GM19023 (cell line): ENCODE results near the gene ATAD3C.

Source experiments
- ATAC-seq: cut with Tn5 transposase; IDR thresholded peaks from one replicate; pipeline ENCODE4 v1.9.1; 2021; ENCODE audit warnings: mild to moderate bottlenecking, moderate library complexity; ENCODE audit not compliant: unreplicated experiment

ATAD3C gene

DNA sequence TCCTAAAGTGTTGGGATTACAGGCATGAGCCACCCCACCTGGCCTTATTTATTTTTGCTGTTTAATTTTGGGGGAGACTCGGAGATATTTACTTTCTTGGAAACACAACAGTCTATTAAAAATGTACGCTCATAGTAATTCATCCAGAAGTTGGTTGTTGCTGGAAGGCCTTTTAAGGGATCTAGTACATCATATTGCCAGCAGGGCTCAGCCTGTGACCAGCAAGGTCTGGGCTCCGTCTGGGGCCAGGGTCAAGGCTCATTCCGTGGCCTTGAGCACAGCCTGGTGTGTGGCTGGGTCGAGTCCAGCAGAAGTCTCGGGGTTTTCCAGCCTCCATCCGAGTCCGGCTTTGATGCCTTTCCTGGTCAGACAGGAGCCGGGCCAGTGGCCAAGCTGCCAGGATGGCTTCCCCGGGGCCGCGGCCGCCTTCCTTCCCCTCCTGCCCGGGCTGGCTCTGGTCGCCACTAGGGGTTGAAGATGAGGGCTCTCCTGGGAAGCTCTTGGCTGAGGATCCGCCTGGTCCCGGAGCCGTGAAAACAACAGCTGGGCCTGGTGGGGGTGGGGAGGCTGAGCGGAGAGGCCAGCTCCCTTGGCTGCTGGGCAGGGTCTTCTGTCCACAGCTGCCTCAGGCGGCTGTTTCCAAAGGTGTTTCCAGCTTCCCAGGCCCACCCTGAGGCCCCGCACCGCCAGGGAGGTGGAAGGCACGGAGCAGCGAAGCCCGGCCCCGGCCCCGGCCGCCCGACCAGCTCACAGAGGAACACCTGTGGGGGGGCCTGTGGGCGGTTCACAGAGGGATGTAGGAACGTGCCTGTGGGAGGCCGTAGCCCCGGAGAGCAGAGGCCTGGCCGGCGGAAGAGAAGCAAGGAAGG, 19.1 kb upstream of the ATAD3C start:
- ATAC-seq: no peak

DNA sequence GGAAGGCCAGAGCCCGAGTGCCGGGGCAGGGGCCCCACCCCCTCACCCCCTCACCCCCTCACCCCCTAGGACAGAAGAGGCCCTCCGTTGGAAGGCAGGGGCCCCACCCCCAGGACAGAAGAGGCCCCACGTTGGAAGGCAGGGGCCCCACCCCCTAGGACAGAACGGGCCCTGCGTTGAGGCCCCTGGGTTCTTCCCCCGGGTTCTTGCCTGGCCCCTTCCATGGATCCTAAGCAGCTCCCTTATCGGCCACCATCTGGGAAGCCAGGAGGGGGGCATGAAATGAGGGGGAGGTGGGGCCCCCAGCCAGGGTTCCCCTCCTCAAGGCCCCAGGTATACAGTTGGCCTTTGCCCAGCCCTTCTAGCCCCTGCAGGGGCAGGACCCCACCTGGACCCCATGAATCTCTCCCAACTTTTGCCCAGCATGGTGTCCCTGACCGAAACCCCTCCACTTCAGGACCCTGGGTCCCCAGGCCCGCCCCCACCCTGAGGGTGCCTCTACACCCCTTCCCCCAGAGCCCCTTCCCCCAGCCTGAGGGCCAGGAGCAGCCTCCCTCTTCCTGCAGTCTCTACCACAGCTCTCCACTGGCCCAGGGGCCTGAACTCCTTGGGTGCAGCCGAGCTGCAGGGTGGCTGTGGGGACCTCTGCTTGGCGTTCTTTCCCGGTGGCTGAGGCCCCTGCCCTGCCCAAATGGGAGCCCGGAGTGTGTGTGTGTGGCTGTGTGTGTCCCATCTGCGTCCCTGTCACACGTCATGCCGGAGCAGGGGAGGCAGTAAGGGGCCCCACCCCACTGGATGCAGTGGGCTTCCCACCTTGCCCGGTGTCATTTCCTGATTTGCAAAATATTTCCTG, 18.3 kb upstream of the ATAD3C start:
- ATAC-seq: no peak

DNA sequence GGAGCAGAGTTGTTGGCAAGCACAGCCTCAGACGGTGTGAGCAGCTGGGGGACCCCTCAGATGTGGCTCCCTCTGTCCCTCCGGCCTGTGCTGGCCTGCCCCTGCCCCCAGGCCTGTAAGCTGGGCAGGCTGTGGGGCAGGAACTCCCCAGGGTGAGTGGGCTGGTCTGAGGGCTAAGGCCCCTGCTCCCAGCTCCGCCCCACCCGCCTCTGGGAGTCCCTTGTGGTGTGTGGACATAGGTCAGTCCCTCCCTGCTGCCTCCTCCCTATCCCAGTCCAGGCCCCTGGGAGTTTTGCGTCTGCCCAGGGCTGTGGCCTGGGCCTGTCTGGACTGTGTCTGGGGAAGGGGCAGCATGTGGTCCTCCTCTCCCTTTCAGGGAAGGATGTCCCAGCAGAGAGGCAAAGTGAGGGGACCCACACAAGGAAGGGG, 17.6 kb upstream of the ATAD3C start:
- ATAC-seq: no peak

DNA sequence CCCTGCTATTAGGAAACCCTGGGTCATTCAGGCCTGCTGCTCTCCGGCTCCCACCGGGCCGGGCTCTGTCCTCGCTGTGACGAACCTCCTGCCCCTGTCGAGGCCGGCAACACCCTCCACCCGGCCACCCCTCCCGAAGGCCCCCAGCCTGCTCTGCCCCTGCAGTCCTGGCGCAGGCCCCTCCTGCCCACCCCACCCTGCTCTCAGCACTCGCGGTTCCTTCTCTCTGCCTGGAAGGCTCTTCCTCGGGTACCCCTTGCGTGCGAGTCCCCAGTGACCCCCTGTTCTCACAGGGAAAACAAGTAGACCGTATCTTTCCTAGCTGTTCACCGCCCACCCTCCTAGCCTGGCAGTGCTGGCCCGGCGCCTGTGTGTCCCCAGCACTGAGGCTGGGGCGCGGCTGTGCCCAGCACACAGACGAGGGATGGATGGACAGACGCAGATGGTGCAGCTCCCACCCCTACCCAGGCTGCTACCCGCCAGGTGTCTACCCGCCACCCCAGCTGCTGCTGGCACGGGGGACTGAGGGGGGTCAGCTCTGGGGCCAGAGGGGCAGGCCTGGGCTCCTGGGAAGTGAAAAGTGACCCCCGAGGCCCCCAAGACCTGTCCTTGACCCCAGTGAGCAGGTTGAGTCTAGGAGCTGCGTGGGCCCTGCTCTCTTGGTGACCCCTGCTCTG, 17.1 kb upstream of the ATAD3C start:
- no peak for ATAC-seq

DNA sequence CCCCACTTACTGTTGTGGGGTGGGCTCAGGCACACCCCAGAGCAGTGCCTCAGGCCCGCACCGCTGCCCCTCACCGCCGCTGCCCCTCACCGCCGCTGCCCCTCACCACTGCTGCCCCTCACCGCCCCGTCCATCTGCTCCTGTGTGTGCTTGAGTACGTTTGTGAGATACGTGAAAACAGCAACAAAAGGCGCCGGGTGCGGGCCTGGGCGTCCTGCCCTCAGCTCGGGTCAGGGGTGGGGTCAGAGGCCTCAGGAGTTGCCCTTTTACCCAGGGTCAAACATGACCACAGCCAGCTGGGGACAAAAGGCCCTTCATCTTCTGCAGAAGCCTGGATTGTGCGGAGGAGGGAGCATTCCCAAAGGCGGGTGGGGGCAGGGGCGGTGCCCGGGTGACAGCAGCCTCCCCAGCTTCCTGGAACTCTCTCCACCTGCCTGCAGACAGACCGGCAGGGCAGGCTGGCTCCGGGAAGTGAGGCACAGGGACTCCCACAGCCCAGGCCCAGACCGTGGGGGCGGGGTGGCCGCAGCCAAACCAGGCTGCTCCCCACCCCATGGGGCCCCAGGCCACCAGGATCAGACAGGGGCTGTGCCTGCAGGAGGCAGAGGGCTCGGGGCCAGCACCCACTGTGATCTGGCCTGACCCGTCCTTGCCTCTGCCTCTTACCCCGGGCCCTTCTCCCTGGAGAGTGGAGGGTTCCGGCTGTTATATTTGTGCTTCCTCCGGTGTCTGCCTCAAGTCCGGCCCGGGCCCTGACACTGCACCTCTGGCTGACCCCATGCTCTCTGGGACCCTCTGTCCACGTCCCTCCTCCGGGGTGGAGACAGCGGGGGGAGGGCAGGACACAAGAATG, 16.3 kb upstream of the ATAD3C start:
- no peak for ATAC-seq

DNA sequence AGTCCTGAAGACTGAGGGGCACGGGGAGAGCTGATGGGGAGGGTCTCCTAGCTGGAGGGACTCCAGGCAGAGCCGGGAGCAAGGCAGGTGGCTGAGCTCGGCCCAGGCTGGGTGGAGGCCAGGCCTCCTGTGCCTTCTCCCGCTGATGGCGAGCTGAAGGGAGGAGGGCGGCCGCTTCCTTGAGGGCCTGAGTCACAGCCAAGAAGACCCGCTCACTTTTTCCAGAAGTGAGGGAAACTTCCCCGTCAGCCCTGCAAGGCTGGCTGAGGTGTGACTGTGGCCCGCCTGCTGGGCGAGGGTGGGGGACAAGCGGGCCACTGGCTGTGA, 15.7 kb upstream of the ATAD3C start:
- no peak for ATAC-seq

DNA sequence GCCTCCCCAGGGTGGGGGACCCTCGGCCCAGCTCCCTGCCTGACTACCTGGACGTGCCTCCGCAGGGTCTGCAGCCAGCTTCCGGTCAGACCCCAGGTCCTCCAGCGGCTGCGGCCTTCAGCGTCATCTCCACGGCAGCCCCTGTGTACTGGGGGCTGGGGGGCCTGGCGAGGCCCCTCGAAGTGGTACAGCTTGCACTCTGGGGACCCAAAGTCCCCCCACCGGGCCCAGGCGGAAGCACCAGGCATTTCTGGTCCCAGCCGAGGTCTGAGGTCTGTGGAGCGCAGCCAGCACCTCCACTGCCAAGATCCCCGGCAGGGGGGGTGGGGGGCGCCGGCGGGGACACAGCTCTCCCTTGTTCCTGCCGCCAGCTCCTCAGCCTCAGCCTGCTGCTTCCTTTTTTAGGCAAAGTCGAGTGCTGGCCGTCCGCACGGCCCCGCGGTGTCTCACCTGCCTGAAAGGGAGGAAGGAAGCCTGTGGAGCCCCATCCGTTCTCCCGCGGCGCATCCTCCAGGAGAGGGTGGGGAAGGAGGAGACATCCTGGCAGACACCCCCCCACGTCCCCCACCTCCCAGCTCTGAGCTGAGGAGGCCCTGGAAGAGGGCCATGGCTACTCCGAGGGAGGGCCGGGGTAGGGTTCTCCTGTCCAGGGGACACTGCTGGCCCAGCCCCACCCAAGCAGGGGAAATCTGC, 15.2 kb upstream of the ATAD3C start:
- no peak for ATAC-seq

DNA sequence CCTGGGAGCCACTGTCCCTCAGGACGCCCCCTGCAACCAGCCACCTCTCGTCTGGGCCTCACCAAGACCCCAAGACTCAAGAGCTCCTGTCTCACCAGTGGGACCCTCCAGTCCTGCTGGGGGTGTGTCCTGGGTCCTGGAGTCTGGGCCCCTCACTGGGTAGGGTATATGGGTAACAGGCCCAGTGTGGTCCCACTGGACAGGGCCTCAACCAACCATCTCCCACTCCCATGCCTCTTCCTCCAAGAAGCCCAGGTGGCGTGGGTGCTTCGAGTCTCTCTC, 14.7 kb upstream of the ATAD3C start:
- no peak for ATAC-seq

DNA sequence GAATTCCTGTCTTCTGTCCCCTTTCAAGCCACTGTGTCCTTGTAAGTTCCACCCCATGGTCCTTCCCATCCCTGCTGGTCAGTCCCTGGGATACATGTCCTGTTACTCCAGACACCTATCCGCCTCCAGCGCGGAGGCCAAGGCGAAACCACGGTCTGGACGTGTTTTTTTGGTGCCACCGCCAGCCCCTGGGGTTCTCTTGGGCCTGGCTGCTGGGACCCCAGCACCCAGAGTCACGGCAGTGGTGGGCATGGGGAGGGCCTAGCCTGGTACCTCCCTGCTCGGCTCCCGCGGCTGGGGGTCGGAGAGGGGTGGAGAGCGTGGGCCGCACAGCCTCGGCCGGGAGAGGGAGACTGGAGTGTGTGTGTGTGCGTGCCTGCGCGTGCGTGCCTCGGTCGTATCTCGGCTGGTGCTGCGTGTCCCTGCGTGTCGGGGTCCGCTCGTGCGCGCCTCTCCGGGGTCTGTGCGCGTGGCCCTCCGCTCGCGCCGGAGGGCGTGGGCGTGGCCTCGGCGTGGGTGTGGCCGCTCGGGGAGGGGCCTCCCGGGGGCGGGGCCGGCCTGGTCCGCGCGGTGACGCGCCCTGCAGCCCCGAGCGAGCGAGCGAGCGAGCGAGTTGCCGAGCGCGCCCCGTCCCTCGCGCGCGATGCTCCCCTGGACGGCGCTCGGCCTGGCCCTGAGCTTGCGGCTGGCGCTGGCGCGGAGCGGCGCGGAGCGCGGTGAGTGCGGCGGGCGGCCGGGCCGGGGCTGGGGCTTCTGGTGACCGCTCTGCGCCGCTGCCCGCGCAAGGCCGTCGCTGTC, 14.2 kb upstream of the ATAD3C start, which contains the start of gene VWA1:
TSS of gene VWA1 (plus strand) at position 585 of the 798 bp plus-strand sequence. CDS start at position 644, 59 bp downstream.
- ATAC-seq: no peak

DNA sequence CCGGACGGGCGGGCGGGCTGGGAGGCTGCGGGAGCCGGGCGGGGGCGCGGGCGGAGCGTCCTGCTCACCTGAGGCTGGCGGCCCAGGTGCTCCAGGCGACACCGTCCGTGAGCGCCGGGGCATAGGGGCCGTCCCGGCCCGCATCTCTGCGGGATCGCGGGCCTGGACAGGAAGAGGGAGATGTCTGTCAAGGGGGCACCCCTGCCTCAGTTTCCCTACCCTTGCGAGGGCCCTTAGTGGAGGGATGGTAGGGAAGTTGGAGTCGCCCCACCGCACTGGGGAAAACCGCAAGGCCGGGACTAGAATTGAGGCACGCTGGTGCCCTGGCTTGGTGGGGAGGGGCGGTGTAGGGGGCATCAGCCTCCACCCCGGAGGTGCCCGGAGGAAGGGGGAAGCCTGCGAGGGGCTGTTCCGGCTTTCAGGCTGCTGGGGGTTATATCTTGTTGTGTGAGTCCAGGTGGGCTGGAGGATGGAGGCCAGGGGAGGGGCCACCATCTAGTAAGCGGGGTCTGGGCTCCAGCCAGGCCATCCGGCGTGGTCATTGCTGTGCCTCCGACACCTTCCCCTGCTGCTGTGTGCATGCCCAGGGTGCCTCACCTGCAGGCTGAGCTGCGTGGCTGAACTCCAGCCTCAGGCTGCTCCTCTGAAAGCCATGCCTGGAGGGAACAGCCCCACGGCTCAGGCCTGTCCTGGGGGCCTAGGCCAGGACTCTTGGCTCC, 13.4 kb upstream of the ATAD3C start:
- no peak for ATAC-seq

DNA sequence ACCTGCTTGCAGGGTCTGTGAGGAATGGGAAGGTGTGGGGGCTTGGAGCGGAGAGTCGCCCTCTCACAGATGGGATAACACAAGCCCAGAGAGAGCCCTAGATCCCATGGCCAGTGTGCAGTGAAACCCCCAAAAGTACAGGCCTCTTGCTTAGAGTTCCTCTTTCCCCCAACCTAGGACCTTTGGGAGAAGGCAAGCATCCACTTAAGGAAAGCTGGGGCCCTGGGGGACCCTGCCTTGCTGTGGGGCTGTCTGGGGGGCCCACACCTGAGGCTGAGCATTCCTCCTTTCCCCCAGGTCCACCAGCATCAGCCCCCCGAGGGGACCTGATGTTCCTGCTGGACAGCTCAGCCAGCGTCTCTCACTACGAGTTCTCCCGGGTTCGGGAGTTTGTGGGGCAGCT, 12.9 kb upstream of the ATAD3C start:
- no peak for ATAC-seq

DNA sequence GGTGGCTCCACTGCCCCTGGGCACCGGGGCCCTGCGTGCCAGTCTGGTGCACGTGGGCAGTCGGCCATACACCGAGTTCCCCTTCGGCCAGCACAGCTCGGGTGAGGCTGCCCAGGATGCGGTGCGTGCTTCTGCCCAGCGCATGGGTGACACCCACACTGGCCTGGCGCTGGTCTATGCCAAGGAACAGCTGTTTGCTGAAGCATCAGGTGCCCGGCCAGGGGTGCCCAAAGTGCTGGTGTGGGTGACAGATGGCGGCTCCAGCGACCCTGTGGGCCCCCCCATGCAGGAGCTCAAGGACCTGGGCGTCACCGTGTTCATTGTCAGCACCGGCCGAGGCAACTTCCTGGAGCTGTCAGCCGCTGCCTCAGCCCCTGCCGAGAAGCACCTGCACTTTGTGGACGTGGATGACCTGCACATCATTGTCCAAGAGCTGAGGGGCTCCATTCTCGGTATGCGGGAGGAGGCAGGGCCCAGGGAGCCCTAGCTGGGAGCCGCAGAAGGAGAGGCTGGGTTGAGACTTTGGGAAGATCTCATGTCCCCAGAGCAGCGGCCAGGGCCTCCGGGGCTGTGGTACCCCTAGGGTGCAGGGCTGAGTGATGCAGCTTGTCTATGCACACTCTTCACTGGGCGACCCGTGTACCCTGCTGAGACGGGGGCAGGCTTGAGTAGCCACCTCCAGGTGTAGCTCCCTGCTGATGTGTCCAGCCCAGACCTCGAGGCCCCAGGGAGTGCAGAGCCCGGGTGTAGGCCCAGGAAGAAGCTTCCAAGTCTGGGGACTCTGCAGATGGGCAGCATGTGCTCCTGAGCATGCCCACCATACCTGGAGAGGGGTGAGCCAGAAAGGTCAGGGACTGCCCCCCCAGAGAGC, 12.2 kb upstream of the ATAD3C start:
- no peak for ATAC-seq

DNA sequence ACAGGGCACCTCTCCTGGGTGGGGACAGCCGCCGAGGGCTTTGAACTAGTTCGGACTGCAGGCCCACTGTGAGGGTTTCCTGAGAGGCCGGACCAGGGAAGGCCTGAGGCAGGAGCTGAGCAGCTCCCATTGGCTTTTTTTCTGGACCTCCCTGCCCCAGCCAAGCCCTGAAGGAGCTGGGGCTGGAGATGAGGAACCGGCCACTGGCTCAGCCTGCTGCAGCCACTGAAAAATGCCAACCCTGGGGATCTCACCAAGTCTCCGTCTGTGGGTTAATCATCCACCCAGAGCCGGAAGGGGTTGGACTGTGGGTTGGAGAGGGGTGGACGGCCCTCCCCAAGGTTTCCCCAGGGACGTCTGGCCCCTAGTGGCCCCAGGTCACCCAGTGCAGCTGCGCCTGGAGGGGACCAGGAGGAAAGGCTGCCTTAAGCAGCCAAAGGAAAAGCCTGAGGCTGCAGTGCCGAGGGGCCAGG, 11.5 kb upstream of the ATAD3C start:
- no peak for ATAC-seq

DNA sequence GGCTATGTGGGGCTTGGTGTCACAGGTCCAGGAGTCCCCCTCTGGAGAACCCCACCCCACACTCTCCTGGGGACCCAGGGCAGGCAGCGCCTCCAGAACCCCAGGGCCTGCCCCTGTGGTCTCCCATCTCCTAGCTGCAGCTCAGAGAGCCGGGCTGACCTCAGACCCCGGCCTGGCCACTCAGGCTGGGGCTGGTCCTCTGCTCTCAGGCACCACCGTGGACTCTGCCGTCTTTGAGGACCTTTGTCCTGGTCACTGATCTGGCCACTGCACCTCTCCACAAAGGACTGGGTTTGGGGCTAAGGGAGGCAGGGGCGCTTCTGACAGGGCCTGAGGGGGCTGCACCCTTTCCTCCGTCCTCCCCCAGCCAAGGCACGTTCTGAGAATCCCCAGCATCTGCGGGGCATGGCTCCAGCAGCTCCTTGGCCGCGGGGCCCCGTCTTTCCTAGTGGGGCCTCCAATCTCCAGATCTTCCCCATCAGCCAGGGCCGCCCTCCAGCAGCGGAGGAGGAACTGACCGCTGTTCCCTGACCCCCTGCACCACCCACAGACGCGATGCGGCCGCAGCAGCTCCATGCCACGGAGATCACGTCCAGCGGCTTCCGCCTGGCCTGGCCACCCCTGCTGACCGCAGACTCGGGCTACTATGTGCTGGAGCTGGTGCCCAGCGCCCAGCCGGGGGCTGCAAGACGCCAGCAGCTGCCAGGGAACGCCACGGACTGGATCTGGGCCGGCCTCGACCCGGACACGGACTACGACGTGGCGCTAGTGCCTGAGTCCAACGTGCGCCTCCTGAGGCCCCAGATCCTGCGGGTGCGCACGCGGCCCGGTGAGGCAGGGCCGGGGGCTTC, 10.7 kb upstream of the ATAD3C start:
- no peak for ATAC-seq

DNA sequence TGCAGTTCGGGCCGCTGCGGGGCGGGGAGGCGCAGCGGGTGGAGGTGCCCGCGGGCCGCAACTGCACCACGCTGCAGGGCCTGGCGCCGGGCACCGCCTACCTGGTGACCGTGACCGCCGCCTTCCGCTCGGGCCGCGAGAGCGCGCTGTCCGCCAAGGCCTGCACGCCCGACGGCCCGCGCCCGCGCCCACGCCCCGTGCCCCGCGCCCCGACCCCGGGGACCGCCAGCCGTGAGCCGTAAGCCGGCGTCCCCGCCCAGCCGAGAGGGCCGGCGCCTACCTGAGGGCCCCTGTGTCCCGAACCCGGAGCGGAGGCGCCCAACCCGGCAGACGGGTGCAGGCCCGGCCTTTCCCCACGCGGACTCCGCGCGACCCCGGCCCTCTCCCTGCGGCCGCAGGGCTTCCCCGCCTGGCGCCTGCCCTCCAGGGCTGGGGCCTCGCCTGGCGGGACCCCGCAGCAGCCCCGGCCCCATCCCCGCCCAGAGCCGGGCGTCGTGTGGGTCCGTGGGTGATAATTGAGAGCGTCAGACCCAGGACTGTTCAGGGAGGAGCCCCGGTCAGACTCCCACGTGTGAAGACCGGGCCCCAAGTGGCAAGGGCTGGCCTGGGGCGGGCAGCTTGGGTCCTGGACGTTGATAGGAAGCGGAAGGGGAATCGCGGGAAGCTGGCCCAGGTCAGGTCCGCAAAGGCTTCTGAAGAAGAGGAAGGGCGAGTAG, 9.8 kb upstream of the ATAD3C start:
- no peak for ATAC-seq
